Measurements from ENCODE around the gene LCN15. TPM values are rescaled to one million over a fixed set of nuclear protein-coding genes. Genes with fewer than 3 reads are reported as not detected.

LCN15 gene
- total and polyA plus RNA-seq, 7 donors, result 0.70 to 9.0 (median 6.6) TPM; not detected in 4

DNA sequence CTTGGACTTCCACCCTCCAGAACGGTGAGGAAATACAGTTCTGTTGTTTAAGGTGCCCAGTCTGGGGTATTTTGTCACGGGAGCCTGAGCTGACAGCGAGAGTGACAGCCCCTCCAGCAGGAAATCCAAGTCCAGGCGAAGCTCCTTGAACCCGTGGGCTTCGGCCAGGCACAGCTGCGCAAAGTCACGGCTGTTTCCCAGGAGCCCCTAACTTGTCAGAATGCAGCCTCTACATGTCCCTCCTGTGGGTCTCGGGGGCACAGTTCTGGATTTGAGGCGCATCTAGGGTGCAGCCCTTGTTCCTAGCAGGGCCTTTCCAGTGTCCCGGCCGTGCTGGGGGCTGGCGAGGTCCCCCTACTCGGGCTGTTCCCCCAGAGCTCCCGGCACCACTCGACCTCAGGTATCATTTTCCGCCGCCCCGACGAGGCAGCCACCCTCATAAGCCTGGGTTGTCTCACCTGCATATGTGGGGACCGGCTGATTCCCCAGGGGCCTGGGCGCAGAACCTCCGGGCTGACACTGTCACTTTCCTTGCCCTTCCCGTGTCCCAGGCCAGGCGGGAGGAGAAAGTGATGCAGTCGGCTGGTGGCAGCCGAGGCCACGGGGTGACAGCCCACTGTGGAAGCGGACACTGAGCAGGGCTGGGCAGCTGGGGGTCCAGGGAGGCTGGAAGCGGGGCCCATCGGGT is 10.8 kb downstream of the LCN15 start:
- intact Hi-C loops (cut with DNase I), result no loop called here
- TF ChIP-seq EP300 (IDR thresholded peaks at IDR 0.05) (no peak), POLR2A (IDR thresholded peaks at IDR 0.05) (no peak), POLR2AphosphoS5 (IDR thresholded peaks at IDR 0.05) (no peak)
- TF ChIP-seq, protein P1, sequence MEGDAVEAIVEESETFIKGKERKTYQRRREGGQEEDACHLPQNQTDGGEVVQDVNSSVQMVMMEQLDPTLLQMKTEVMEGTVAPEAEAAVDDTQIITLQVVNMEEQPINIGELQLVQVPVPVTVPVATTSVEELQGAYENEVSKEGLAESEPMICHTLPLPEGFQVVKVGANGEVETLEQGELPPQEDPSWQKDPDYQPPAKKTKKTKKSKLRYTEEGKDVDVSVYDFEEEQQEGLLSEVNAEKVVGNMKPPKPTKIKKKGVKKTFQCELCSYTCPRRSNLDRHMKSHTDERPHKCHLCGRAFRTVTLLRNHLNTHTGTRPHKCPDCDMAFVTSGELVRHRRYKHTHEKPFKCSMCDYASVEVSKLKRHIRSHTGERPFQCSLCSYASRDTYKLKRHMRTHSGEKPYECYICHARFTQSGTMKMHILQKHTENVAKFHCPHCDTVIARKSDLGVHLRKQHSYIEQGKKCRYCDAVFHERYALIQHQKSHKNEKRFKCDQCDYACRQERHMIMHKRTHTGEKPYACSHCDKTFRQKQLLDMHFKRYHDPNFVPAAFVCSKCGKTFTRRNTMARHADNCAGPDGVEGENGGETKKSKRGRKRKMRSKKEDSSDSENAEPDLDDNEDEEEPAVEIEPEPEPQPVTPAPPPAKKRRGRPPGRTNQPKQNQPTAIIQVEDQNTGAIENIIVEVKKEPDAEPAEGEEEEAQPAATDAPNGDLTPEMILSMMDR (IDR thresholded peaks at IDR 0.05), result no peak
- WGBS, 2 donors, result 86 to 88% methylated on average over 31 of the region's 31 CpGs

DNA sequence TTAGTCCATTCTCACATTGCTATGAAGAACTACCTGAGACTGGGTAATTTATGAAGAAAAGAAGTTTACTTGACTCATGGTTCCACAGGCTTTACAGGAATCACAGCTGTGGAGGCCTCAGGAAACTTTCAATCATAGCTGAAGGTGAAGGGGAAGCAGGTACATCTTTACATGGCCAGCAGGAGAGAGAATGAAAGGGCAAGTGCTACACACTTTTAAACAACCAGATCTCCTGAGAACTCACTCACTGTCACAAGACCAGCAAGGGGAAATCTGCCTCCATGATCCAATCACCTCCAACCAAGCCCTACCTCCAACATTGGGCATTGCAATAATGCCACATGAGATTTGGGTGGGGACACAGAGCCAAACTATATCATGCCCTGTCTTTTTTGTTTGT is 12.5 kb downstream of the LCN15 start:
- H3K4me3 ChIP-seq, result no peak overlapping the region
- H3K9me3 ChIP-seq, result peaks cover 0 to 5% (median 0%) of the 10 kb centered on the region in 4 donors
- no peak for TF ChIP-seq POLR2AphosphoS5 (IDR thresholded peaks at IDR 0.05)
- TF ChIP-seq EP300 (IDR thresholded peaks at IDR 0.05), result no peak
- no peak for TF ChIP-seq POLR2A (IDR thresholded peaks at IDR 0.05)
- TF ChIP-seq, protein P1 (IDR thresholded peaks at IDR 0.05), result no peak
- intact Hi-C loops (cut with DNase I), result no loop called here
- DNase-seq, result no peak
- no peaks in the 10 kb centered on the region for H3K36me3 ChIP-seq
- H3K4me1 ChIP-seq, result no peaks in the 10 kb centered on the region
- H3K27me3 ChIP-seq, result no peaks in the 10 kb centered on the region
- H3K27ac ChIP-seq, result no peak overlapping the region

More for the DNA sequence above, 10.8 kb downstream of the LCN15 start:
- no peak for DNase-seq
- H3K4me3 ChIP-seq, result no peak overlapping the region
- no peaks in the 10 kb centered on the region for H3K27me3 ChIP-seq
- no peaks in the 10 kb centered on the region for H3K4me1 ChIP-seq
- peaks cover 0 to 5% (median 0%) of the 10 kb centered on the region in 4 donors for H3K9me3 ChIP-seq
- H3K36me3 ChIP-seq, result no peaks in the 10 kb centered on the region
- no peak overlapping the region for H3K27ac ChIP-seq

DNA sequence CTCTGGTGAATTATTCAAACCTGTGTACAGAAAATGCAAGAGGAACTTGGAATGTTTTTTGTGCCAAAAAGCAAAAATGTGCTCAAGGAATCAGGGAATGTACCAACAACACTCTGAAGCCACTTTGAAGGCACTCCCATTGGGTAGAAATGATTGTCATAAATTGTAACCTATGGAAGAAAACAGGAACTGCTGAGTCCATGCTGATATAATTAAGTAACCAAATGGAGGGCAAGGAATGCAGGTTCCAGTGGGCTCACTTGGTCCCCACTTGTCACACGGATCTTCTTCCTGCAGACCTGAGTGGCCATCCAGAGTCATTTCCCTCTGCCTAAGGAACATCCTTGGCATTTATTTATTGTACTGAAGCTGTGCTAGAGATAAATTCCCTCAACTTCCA is 13.1 kb downstream of the LCN15 start:
- intact Hi-C loops (cut with DNase I), result no loop called here

DNA sequence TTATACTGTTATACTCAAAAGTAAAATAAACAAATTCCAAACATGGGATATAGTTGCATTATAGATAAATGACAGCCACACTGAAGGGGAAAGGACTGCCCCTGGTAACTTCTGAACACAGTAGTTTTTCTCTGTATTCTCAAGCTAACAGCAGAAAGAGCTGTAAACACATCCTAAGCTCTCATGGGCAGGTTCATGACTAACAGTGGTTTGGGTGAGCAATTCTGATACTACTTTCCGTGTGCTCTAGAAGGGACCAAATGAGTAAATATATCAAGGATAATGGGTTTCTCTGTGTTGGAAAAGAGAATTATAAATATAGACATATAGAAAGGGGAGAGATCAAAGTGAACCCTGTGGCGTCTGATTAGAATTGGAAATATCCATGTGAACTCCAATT is 13.8 kb downstream of the LCN15 start:
- H3K9me3 ChIP-seq, result peaks cover 0 to 5% (median 0%) of the 10 kb centered on the region in 4 donors
- H3K27me3 ChIP-seq, result peaks cover 0 to 2% (median 0%) of the 10 kb centered on the region in 3 donors
- H3K27ac ChIP-seq, result no peak overlapping the region
- intact Hi-C loops (cut with DNase I), result no loop called here
- no peaks in the 10 kb centered on the region for H3K4me1 ChIP-seq
- TF ChIP-seq POLR2A (IDR thresholded peaks at IDR 0.05) (no peak), POLR2AphosphoS5 (IDR thresholded peaks at IDR 0.05) (no peak), EP300 (IDR thresholded peaks at IDR 0.05) (no peak)
- TF ChIP-seq, protein P1 (IDR thresholded peaks at IDR 0.05), result no peak
- WGBS, 2 donors, result 53 to 58% methylated on average over 2 of the region's 2 CpGs
- no peak overlapping the region for H3K4me3 ChIP-seq
- no peaks in the 10 kb centered on the region for H3K36me3 ChIP-seq
- DNase-seq, result no peak

More for the DNA sequence above, 13.1 kb downstream of the LCN15 start:
- Histone ChIP-seq H3K4me1 (no peaks in the 10 kb centered on the region), H3K4me3 (no peak overlapping the region), H3K27me3 (no peaks in the 10 kb centered on the region), H3K36me3 (no peaks in the 10 kb centered on the region), H3K9me3 (peaks cover 0 to 5% (median 0%) of the 10 kb centered on the region in 4 donors), H3K27ac (no peak overlapping the region)
- TF ChIP-seq POLR2AphosphoS5 (IDR thresholded peaks at IDR 0.05) (no peak), POLR2A (IDR thresholded peaks at IDR 0.05) (no peak), EP300 (IDR thresholded peaks at IDR 0.05) (no peak)
- TF ChIP-seq, protein P1 (IDR thresholded peaks at IDR 0.05), result no peak
- WGBS, 2 donors, result 83 to 85% methylated on average over 1 of the region's 1 CpG
- no peak for DNase-seq

Measured in sigmoid colon (tissue), 7 donors.